ENCODE data around the gene RALGAPB. TPM values are rescaled to one million over a fixed set of nuclear protein-coding genes. Genes with fewer than 3 reads are reported as not detected.

Gene RALGAPB
- total RNA-seq, 1 experiment from 2014 or later: 36.7 TPM

DNA sequence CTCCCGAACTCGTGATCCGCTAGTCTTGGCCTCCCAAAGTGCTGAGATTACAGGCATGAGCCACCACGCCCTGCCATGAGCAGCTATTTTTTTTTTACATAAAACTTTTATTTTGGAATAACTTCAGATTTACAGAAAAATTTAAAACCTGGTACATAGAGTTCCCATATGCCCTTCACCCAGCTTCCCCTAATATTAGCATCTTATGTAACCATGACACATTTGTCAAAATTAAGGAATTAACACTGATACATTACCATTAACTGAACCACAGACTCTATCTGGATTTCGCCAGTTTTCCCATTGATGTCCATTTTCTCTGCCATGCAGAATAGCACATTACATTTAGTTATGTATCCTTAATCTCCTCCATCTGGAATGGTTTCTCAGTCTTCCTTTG is 14.3 kb upstream of the RALGAPB start:
- Mint-ChIP-seq H3K4me3 (no peak overlapping the region), H3K4me1 (no peaks in the 10 kb centered on the region), H3K9me3 (no peaks in the 10 kb centered on the region), H3K36me3 (no peaks in the 10 kb centered on the region; the same call in 1 of the 2 replicates), H3K27me3 (ENCODE audit: low read depth) (peaks cover 9% of the 10 kb centered on the region), H3K27ac (no peak overlapping the region)
- ChIA-PET CTCF (interaction anchor here (1.7 to 2.3 kb wide), 2 partner anchors 12 to 14 kb away, joined by 6 to 9 read pairs; partner anchors contain the start of gene RALGAPB), POLR2A (no interaction called here)
- ATAC-seq: no peak
- DNase-seq (ENCODE audit: low spot score): no peak
- TF ChIP-seq GRHL2 (CRISPR knock-in tag; IDR thresholded peaks at IDR 0.05; ENCODE audit: insufficient replicate concordance, severe bottlenecking) (no peak), GABPB1 (CRISPR knock-in tag; IDR thresholded peaks at IDR 0.05) (no peak), RORB (CRISPR knock-in tag; IDR thresholded peaks at IDR 0.05) (no peak), FOXJ3 (CRISPR knock-in tag; IDR thresholded peaks at IDR 0.05; ENCODE audit: borderline replicate concordance) (no peak), MYBL2 (CRISPR knock-in tag; IDR thresholded peaks at IDR 0.05) (no peak), NFATC4 (CRISPR knock-in tag; IDR thresholded peaks at IDR 0.05) (no peak), CREB1 (CRISPR knock-in tag; IDR thresholded peaks at IDR 0.05) (no peak)
- TF ChIP-seq, protein P1, sequence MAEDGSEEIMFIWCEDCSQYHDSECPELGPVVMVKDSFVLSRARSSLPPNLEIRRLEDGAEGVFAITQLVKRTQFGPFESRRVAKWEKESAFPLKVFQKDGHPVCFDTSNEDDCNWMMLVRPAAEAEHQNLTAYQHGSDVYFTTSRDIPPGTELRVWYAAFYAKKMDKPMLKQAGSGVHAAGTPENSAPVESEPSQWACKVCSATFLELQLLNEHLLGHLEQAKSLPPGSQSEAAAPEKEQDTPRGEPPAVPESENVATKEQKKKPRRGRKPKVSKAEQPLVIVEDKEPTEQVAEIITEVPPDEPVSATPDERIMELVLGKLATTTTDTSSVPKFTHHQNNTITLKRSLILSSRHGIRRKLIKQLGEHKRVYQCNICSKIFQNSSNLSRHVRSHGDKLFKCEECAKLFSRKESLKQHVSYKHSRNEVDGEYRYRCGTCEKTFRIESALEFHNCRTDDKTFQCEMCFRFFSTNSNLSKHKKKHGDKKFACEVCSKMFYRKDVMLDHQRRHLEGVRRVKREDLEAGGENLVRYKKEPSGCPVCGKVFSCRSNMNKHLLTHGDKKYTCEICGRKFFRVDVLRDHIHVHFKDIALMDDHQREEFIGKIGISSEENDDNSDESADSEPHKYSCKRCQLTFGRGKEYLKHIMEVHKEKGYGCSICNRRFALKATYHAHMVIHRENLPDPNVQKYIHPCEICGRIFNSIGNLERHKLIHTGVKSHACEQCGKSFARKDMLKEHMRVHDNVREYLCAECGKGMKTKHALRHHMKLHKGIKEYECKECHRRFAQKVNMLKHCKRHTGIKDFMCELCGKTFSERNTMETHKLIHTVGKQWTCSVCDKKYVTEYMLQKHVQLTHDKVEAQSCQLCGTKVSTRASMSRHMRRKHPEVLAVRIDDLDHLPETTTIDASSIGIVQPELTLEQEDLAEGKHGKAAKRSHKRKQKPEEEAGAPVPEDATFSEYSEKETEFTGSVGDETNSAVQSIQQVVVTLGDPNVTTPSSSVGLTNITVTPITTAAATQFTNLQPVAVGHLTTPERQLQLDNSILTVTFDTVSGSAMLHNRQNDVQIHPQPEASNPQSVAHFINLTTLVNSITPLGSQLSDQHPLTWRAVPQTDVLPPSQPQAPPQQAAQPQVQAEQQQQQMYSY (CRISPR knock-in tag; IDR thresholded peaks at IDR 0.05): no peak
- TF ChIP-seq, protein P2, sequence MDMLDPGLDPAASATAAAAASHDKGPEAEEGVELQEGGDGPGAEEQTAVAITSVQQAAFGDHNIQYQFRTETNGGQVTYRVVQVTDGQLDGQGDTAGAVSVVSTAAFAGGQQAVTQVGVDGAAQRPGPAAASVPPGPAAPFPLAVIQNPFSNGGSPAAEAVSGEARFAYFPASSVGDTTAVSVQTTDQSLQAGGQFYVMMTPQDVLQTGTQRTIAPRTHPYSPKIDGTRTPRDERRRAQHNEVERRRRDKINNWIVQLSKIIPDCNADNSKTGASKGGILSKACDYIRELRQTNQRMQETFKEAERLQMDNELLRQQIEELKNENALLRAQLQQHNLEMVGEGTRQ (CRISPR knock-in tag; IDR thresholded peaks at IDR 0.05): no peak
- TF ChIP-seq, protein P3, sequence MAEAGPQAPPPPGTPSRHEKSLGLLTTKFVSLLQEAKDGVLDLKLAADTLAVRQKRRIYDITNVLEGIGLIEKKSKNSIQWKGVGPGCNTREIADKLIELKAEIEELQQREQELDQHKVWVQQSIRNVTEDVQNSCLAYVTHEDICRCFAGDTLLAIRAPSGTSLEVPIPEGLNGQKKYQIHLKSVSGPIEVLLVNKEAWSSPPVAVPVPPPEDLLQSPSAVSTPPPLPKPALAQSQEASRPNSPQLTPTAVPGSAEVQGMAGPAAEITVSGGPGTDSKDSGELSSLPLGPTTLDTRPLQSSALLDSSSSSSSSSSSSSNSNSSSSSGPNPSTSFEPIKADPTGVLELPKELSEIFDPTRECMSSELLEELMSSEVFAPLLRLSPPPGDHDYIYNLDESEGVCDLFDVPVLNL (CRISPR knock-in tag; IDR thresholded peaks at IDR 0.05; ENCODE audit: borderline replicate concordance, low read depth): no peak

DNA sequence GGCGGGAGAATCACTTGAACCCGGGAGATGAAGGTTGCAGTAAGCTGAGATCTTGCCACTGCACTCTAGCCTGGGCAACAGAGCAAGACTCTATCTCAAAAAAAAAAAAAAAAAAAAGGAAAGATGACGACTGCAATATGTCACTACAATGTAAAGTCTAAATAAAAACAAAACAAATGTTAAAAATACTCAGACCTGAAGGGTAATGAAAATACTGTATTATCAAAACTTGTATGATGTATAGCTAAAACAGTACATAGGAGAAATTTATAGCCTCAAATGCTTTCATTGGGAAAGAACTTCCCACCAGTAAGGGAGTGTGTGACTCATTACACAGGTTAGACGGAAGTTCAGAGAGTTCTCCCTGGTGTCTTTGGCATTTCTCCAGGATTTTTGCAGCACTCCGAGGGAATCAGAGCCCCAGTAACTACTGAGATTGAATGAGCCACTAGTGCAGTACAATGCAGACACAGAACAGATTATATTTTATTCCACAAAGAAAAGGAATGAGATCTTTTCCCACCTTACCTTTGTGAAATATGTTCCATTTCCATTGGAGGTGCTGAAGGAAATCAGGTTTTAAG is 12.5 kb upstream of the RALGAPB start:
- CTCF ChIA-PET: no interaction called here
- TF ChIP-seq, protein P4, sequence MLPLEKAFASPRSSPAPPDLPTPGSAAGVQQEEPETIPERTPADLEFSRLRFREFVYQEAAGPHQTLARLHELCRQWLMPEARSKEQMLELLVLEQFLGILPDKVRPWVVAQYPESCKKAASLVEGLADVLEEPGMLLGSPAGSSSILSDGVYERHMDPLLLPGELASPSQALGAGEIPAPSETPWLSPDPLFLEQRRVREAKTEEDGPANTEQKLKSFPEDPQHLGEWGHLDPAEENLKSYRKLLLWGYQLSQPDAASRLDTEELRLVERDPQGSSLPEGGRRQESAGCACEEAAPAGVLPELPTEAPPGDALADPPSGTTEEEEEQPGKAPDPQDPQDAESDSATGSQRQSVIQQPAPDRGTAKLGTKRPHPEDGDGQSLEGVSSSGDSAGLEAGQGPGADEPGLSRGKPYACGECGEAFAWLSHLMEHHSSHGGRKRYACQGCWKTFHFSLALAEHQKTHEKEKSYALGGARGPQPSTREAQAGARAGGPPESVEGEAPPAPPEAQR (CRISPR knock-in tag; IDR thresholded peaks at IDR 0.05): no peak
- TF ChIP-seq RORB (CRISPR knock-in tag; IDR thresholded peaks at IDR 0.05): no peak
- TF ChIP-seq ZNF396 (CRISPR knock-in tag; IDR thresholded peaks at IDR 0.05; ENCODE audit: borderline replicate concordance): no peak
- TF ChIP-seq, protein P5, sequence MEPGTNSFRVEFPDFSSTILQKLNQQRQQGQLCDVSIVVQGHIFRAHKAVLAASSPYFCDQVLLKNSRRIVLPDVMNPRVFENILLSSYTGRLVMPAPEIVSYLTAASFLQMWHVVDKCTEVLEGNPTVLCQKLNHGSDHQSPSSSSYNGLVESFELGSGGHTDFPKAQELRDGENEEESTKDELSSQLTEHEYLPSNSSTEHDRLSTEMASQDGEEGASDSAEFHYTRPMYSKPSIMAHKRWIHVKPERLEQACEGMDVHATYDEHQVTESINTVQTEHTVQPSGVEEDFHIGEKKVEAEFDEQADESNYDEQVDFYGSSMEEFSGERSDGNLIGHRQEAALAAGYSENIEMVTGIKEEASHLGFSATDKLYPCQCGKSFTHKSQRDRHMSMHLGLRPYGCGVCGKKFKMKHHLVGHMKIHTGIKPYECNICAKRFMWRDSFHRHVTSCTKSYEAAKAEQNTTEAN (CRISPR knock-in tag; IDR thresholded peaks at IDR 0.05): no peak
- TF ChIP-seq OVOL2 (CRISPR knock-in tag; IDR thresholded peaks at IDR 0.05; ENCODE audit: borderline replicate concordance): no peak
- TF ChIP-seq TEAD1 (CRISPR knock-in tag; IDR thresholded peaks at IDR 0.05): no peak
- TF ChIP-seq, protein P6, sequence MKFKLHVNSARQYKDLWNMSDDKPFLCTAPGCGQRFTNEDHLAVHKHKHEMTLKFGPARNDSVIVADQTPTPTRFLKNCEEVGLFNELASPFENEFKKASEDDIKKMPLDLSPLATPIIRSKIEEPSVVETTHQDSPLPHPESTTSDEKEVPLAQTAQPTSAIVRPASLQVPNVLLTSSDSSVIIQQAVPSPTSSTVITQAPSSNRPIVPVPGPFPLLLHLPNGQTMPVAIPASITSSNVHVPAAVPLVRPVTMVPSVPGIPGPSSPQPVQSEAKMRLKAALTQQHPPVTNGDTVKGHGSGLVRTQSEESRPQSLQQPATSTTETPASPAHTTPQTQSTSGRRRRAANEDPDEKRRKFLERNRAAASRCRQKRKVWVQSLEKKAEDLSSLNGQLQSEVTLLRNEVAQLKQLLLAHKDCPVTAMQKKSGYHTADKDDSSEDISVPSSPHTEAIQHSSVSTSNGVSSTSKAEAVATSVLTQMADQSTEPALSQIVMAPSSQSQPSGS (CRISPR knock-in tag; IDR thresholded peaks at IDR 0.05; ENCODE audit: borderline replicate concordance, low read depth): no peak
- TF ChIP-seq, protein P7, sequence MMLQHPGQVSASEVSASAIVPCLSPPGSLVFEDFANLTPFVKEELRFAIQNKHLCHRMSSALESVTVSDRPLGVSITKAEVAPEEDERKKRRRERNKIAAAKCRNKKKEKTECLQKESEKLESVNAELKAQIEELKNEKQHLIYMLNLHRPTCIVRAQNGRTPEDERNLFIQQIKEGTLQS (CRISPR knock-in tag; conservative IDR thresholded peaks at IDR 0.05): no peak
- TF ChIP-seq, protein P8, sequence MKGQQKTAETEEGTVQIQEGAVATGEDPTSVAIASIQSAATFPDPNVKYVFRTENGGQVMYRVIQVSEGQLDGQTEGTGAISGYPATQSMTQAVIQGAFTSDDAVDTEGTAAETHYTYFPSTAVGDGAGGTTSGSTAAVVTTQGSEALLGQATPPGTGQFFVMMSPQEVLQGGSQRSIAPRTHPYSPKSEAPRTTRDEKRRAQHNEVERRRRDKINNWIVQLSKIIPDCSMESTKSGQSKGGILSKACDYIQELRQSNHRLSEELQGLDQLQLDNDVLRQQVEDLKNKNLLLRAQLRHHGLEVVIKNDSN (CRISPR knock-in tag; IDR thresholded peaks at IDR 0.05): no peak
- TF ChIP-seq SP1 (CRISPR knock-in tag; conservative IDR thresholded peaks at IDR 0.05): no peak
- no peak for TF ChIP-seq PRRX2 (CRISPR knock-in tag; IDR thresholded peaks at IDR 0.05)
- TF ChIP-seq, protein P9, sequence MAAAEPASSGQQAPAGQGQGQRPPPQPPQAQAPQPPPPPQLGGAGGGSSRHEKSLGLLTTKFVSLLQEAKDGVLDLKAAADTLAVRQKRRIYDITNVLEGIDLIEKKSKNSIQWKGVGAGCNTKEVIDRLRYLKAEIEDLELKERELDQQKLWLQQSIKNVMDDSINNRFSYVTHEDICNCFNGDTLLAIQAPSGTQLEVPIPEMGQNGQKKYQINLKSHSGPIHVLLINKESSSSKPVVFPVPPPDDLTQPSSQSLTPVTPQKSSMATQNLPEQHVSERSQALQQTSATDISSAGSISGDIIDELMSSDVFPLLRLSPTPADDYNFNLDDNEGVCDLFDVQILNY (CRISPR knock-in tag; IDR thresholded peaks at IDR 0.05): no peak
- TF ChIP-seq ATF1 (CRISPR knock-in tag; IDR thresholded peaks at IDR 0.05): no peak

More for the DNA sequence above, 12.5 kb upstream of the RALGAPB start:
- no peaks in the 10 kb centered on the region for H3K4me1 Mint-ChIP-seq
- DNase-seq (ENCODE audit: low spot score) (no peak), ATAC-seq (no peak; the same call in 1 of the 2 replicates)
- no peaks in the 10 kb centered on the region; the same call in 1 of the 2 replicates for H3K36me3 Mint-ChIP-seq
- H3K9me3 Mint-ChIP-seq: no peaks in the 10 kb centered on the region
- no peak overlapping the region for H3K4me3 Mint-ChIP-seq
- H3K27me3 Mint-ChIP-seq (ENCODE audit: low read depth): peaks cover 9% of the 10 kb centered on the region
- no peak overlapping the region for H3K27ac Mint-ChIP-seq
- POLR2A ChIA-PET: no interaction called here
